Hepatocyte (in vitro differentiated cells): ENCODE measurements around the gene TXNDC15. TPM values are rescaled to one million over a fixed set of nuclear protein-coding genes. Genes with fewer than 3 reads are reported as not detected.

Experiments
- DNase-seq: peaks from one replicate; pipeline ENCODE4 v3.0.0-alpha.2; 2016; ENCODE audit warnings: low spot score
- H2AFZ ChIP-seq: fragments of 200-600 bp; sonication (generic); 2 replicates; pipeline ENCODE4 v1.6.0; 2016; ENCODE audit warnings: antibody characterized with exemption, mild to moderate bottlenecking
- H3K27ac ChIP-seq: fragments of 200-600 bp; sonication (generic); 2 replicates; pipeline ENCODE4 v1.5.1; 2016; ENCODE audit warnings: mild to moderate bottlenecking
- H3K27me3 ChIP-seq: fragments of 200-600 bp; sonication (generic); 2 replicates; pipeline ENCODE4 v1.6.1; 2016
- H3K36me3 ChIP-seq: fragments of 200-600 bp; sonication (generic); replicated peaks from 2 replicates; pipeline ENCODE4 v1.5.1; 2016; ENCODE audit warnings: low read depth; ENCODE audit not compliant: insufficient read depth
- H3K4me1 ChIP-seq: fragments of 200-600 bp; sonication (generic); 2 replicates; pipeline ENCODE4 v1.5.1; 2016; ENCODE audit warnings: mild to moderate bottlenecking, moderate library complexity; ENCODE audit not compliant: insufficient read depth
- H3K4me2 ChIP-seq: fragments of 200-600 bp; sonication (generic); 2 replicates; pipeline ENCODE4 v1.6.0; 2016
- H3K4me3 ChIP-seq: fragments of 200-600 bp; sonication (generic); 2 replicates; pipeline ENCODE4 v1.5.1; 2016; ENCODE audit warnings: mild to moderate bottlenecking
- H3K79me2 ChIP-seq: fragments of 200-600 bp; sonication (generic); 2 replicates; pipeline ENCODE4 v1.6.0; 2017; ENCODE audit warnings: mild to moderate bottlenecking
- H3K9me2 ChIP-seq: fragments of 200-600 bp; sonication (generic); replicated peaks from 2 replicates; pipeline ENCODE4 v1.6.0; 2017; ENCODE audit warnings: mild to moderate bottlenecking; ENCODE audit not compliant: insufficient read depth
- H3K9me3 ChIP-seq: fragments of 200-600 bp; sonication (generic); 2 replicates; pipeline ENCODE4 v1.5.1; 2016; ENCODE audit warnings: low read depth, mild to moderate bottlenecking
- H4K20me1 ChIP-seq: fragments of 200-600 bp; sonication (generic); 2 replicates; pipeline ENCODE4 v1.6.0; 2016; ENCODE audit warnings: mild to moderate bottlenecking; ENCODE audit not compliant: insufficient read depth, poor library complexity, severe bottlenecking
- EZH2 ChIP-seq: fragments of 200-600 bp; sonication (generic); IDR thresholded peaks from 2 replicates; pipeline ENCODE4 v1.6.1; 2016; ENCODE audit warnings: antibody characterized with exemption, mild to moderate bottlenecking, borderline replicate concordance
- EZH2phosphoT487 ChIP-seq: fragments of 200-600 bp; sonication (generic); IDR thresholded peaks from one replicate; pipeline ENCODE4 v1.6.1; 2018; ENCODE audit warnings: antibody characterized with exemption, mild to moderate bottlenecking, low read depth, moderate library complexity; ENCODE audit not compliant: unreplicated experiment, severe bottlenecking
- WGBS: methylation state at CpG from one replicate; pipeline ENCODE4 v1.1.6; 2016; ENCODE audit warnings: low lambda C conversion rate; ENCODE audit errors: missing lambda C conversion rate; 5-methylcytosine and 5-hydroxymethylcytosine counted together
- polyA plus RNA-seq: library from polyadenylated mRNA; unstranded; fragments of >200 nt; fragmentation: Nextera tagmentation; extraction: Ambion mirVana; gene quantifications from 2 replicates; pipeline ENCODE4 v1.2.1, GENCODE V29; 2016
- total RNA-seq: library from RNA; depleted of rRNA; stranded (reverse); fragments of >200 nt; gene quantifications from 2 replicates; pipeline ENCODE4 v1.2.3, GENCODE V29; 2014
- TF ChIP-seq, protein P1 (sequence below): fragments of 200-600 bp; sonication (generic); IDR thresholded peaks from 2 replicates; pipeline ENCODE4 v1.5.1; 2016; ENCODE audit warnings: antibody characterized with exemption, mild to moderate bottlenecking; ENCODE audit not compliant: poor library complexity

Gene TXNDC15
- total and polyA plus RNA-seq, 2 experiments from 2014 or later, result 56.7 to 76.0 TPM

DNA sequence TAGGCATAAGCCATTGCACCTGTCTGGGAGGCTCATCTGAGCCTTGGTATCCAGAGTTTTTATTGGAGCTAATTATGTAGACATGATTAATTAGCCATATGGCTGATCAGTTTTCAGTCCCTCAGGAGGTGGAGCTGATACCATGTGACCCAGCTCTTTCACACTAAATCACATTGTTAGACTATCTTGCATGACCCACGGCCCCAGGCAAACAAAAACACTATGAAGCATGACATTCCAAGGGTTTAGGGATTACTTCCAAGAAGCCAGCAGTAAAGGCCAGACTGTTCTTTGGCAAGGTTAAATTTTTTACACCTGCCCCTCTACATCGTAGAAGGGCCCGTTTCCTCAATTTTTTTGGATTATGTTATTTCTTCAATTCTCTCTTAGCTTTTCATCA, 33.4 kb upstream of the TXNDC15 start:
- DNase-seq, result no peak
- Histone ChIP-seq H3K27ac (no peak overlapping the region), H3K79me2 (no peaks in the 10 kb centered on the region), H2AFZ (no peak overlapping the region), H3K9me3 (no peaks in the 10 kb centered on the region), H3K36me3 (no peaks in the 10 kb centered on the region), H4K20me1 (no peaks in the 10 kb centered on the region), H3K27me3 (no peaks in the 10 kb centered on the region), H3K4me1 (peaks cover 6% of the 10 kb centered on the region), H3K9me2 (no peaks in the 10 kb centered on the region), H3K4me2 (no peak overlapping the region), H3K4me3 (no peak overlapping the region)
- WGBS, result 77% methylated on average over 3 of the region's 3 CpGs
- TF ChIP-seq EZH2, result no peak
- TF ChIP-seq, protein P1, sequence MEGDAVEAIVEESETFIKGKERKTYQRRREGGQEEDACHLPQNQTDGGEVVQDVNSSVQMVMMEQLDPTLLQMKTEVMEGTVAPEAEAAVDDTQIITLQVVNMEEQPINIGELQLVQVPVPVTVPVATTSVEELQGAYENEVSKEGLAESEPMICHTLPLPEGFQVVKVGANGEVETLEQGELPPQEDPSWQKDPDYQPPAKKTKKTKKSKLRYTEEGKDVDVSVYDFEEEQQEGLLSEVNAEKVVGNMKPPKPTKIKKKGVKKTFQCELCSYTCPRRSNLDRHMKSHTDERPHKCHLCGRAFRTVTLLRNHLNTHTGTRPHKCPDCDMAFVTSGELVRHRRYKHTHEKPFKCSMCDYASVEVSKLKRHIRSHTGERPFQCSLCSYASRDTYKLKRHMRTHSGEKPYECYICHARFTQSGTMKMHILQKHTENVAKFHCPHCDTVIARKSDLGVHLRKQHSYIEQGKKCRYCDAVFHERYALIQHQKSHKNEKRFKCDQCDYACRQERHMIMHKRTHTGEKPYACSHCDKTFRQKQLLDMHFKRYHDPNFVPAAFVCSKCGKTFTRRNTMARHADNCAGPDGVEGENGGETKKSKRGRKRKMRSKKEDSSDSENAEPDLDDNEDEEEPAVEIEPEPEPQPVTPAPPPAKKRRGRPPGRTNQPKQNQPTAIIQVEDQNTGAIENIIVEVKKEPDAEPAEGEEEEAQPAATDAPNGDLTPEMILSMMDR, result no peak
- no peak for TF ChIP-seq EZH2phosphoT487

DNA sequence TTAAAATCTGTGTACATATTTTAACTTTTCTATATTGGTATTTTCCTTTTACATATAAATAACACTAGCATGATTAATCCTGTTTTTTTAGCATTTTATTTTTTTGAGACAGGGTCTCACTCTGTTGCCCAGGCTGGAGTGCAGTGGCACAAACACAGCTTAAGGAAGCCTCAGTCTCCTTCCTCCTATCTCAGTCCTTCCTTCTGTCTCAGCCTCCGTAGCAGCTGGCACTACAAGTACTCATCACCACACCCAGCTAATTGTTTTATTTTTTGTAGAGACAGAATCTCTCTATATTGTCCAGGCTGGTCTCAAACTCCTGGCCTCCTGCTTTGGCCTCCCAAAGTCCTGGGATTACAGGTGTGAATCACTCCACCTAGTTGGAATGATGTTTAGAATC, 29.9 kb upstream of the TXNDC15 start:
- no peaks in the 10 kb centered on the region for H3K36me3 ChIP-seq
- H3K27me3 ChIP-seq, result no peaks in the 10 kb centered on the region
- no peak overlapping the region for H2AFZ ChIP-seq
- H4K20me1 ChIP-seq, result peaks cover 5% of the 10 kb centered on the region
- no peaks in the 10 kb centered on the region for H3K9me3 ChIP-seq
- DNase-seq, result no peak
- peaks cover 17% of the 10 kb centered on the region for H3K4me1 ChIP-seq
- H3K4me2 ChIP-seq, result no peak overlapping the region
- no peak overlapping the region for H3K27ac ChIP-seq
- H3K79me2 ChIP-seq, result peaks cover 29% of the 10 kb centered on the region
- no peak overlapping the region for H3K4me3 ChIP-seq
- WGBS, result 83% methylated on average over 1 of the region's 1 CpG
- no peak for TF ChIP-seq EZH2
- TF ChIP-seq EZH2phosphoT487, result no peak
- TF ChIP-seq, protein P1, result no peak
- H3K9me2 ChIP-seq, result no peaks in the 10 kb centered on the region

DNA sequence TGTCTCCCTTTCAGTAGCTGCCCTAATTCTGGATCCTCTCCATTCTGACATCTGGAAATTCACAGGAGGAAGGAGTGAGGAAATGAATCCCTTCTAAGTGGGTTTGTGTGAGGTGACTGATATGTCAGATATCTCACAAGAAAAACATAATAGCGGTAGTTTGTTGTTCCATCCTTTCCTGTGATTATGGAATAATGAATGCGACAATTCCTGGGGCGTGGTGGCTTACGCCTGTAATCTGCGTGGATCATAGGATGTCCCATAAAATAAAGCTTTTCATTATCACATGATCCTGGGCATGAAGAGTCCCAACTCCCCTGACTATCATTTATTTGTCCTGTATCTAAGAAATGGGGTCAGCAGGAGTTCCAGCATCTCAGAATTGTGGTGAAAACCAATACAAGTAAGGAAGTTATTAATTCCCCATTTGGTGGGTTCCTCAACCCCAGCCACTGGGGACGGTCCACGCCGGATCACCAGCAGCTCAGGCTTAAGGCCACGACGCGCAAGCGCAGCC, 28.8 kb upstream of the TXNDC15 start:
- WGBS, result 22% methylated on average over 12 of the region's 12 CpGs
- TF ChIP-seq, protein P1, result no peak
- Histone ChIP-seq H3K36me3 (no peaks in the 10 kb centered on the region), H3K9me2 (no peaks in the 10 kb centered on the region), H3K27ac (peak overlapping the region; percentile 98), H3K4me1 (peaks cover 17% of the 10 kb centered on the region), H2AFZ (peak overlapping the region; percentile 39), H3K79me2 (peaks cover 40% of the 10 kb centered on the region), H3K27me3 (no peaks in the 10 kb centered on the region), H3K4me3 (no peak overlapping the region), H4K20me1 (peaks cover 6% of the 10 kb centered on the region), H3K9me3 (no peaks in the 10 kb centered on the region), H3K4me2 (peak overlapping the region; percentile 84)
- DNase-seq, result no peak
